Measurements from ENCODE around the gene NRCAM. TPM values are rescaled to one million over a fixed set of nuclear protein-coding genes. Genes with fewer than 3 reads are reported as not detected.

The NRCAM gene
- total RNA-seq, 4 donors from 2014 or later: 0.85 to 4.1 (median 2.6) TPM

DNA sequence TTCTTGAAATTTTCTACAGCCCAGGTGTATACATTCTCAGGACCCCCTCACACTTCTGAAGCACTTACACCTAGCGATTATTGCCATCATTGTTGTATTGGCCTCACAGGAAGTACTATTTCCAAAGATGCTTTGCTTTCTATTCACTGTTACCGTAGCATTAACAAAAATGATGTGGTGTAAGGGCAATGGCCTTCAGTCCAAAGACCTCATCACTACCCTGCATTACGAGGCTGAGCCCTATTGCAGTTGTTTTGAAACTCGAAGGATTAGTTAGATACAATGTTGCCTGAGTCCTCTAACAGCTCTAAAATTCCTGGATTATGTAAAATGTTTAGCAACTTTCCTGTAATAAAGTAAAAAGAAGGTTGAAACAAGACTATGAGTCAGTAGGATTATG lies 2.9 kb downstream of the NRCAM start:
- DNase-seq: no peak
- no peak for TF ChIP-seq POLR2A (IDR thresholded peaks at IDR 0.05)
- TF ChIP-seq, protein P1, sequence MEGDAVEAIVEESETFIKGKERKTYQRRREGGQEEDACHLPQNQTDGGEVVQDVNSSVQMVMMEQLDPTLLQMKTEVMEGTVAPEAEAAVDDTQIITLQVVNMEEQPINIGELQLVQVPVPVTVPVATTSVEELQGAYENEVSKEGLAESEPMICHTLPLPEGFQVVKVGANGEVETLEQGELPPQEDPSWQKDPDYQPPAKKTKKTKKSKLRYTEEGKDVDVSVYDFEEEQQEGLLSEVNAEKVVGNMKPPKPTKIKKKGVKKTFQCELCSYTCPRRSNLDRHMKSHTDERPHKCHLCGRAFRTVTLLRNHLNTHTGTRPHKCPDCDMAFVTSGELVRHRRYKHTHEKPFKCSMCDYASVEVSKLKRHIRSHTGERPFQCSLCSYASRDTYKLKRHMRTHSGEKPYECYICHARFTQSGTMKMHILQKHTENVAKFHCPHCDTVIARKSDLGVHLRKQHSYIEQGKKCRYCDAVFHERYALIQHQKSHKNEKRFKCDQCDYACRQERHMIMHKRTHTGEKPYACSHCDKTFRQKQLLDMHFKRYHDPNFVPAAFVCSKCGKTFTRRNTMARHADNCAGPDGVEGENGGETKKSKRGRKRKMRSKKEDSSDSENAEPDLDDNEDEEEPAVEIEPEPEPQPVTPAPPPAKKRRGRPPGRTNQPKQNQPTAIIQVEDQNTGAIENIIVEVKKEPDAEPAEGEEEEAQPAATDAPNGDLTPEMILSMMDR (IDR thresholded peaks at IDR 0.05): no peak
- Histone ChIP-seq H3K9me3 (no peaks in the 10 kb centered on the region), H3K36me3 (no peaks in the 10 kb centered on the region), H3K27me3 (peaks cover 0 to 13% of the 10 kb centered on the region in 2 donors), H3K4me1 (peaks cover 0 to 22% (median 6%) of the 10 kb centered on the region in 4 donors), H3K27ac (no peak overlapping the region), H3K4me3 (no peak overlapping the region)

DNA sequence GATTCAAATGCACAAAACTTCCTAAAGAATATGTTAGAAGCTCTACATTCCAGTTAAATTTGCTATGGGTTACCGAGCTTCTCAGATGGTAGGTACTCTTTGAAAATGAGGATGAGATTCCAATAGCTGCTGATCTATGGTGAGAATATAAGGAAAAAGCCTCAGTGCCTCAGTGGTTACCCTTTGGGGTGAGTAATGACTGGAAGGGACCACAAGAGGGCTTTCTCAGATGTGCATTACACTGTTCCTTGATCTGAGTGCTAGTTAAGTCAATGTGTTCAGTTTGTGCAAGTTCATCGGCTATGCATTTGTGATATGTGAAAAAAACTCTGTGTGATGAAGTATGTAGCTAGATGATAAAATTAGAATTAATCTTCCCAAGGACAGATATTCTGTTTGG lies 3.5 kb downstream of the NRCAM start:
- TF ChIP-seq, protein P1 (IDR thresholded peaks at IDR 0.05): peak; percentile 8 to 49 (median 32)
- no peak for TF ChIP-seq POLR2A (IDR thresholded peaks at IDR 0.05)
- H3K4me1 ChIP-seq: peaks cover 0 to 22% (median 6%) of the 10 kb centered on the region in 4 donors
- no peak overlapping the region for H3K4me3 ChIP-seq
- no peaks in the 10 kb centered on the region for H3K9me3 ChIP-seq
- no peaks in the 10 kb centered on the region for H3K36me3 ChIP-seq
- no peak overlapping the region for H3K27ac ChIP-seq
- DNase-seq: no peak
- H3K27me3 ChIP-seq: peaks cover 0 to 13% of the 10 kb centered on the region in 2 donors

DNA sequence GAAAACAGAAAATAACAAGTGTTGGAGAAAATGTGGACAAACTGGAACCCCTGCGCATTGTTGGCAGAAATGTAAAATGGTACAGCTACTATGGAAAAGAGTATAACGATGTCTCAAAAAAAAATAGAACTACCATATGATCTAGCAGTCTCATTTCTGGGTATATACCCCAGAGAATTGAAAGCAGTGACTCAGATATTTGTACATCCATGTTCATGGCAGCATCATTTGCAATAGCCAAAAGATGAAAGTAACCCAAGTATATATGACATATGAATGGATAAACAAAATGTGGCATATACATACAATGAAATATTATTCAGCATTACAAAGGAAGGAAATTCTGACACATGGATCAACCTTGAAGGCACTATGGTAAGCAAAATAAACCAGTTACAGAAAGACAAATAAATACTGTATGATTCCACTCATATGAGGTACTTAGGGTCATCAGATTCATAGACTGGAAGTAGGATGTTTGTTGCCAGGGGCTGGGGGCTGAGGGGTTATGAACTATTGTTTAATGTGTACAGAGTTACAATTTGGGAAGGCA lies 4.9 kb downstream of the NRCAM start:
- TF ChIP-seq, protein P1 (IDR thresholded peaks at IDR 0.05): no peak
- no peak for TF ChIP-seq POLR2A (IDR thresholded peaks at IDR 0.05)
- Histone ChIP-seq H3K27me3 (peaks cover 0 to 13% of the 10 kb centered on the region in 2 donors), H3K4me1 (peaks cover 0 to 18% (median 6%) of the 10 kb centered on the region in 4 donors), H3K9me3 (no peaks in the 10 kb centered on the region), H3K4me3 (no peak overlapping the region), H3K27ac (no peak overlapping the region), H3K36me3 (no peaks in the 10 kb centered on the region)
- no peak for DNase-seq

DNA sequence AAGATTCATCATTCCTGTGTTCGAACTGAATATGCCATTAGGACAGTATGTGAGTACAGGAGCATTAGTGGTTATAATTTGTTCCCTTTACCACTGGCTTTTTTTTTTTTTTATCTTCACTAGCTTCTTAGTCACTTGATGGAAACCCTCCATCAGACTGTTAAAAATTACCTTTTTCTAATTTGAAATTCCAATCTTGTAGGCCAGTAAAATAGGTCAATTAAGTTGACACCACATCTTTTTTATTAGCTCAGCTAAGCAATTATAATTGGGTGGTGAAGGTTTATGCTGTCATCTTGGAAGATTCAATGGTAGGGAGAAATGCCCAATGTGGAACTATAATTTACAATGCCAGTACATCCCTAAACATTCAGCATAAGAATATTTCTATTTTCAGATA lies 6.1 kb downstream of the NRCAM start:
- Histone ChIP-seq H3K36me3 (no peaks in the 10 kb centered on the region), H3K27ac (no peak overlapping the region), H3K27me3 (peaks cover 0 to 3% of the 10 kb centered on the region in 2 donors), H3K9me3 (no peaks in the 10 kb centered on the region), H3K4me3 (no peak overlapping the region), H3K4me1 (peaks cover 0 to 7% (median under 1%) of the 10 kb centered on the region in 4 donors)
- no peak for TF ChIP-seq POLR2A (IDR thresholded peaks at IDR 0.05)
- TF ChIP-seq, protein P1 (IDR thresholded peaks at IDR 0.05): no peak
- no peak for DNase-seq

DNA sequence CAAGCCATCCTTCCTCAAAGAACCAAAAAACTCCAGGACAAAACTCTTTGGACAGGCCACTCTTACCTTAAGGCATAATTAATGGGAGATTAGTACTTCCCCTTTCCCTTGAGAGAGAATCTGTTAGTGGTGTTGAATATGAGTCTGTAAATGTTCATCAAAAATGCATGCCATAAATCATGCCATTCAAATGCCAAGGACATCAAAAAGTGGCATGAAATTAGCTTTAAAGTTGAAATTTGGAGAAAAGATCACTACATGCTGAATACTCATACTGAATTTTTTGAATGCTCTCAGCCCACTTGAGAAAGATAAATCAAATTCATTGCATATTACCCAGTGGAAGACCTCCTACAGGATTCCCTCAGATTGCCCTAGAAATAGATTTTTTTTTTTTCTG lies 6.7 kb downstream of the NRCAM start:
- Histone ChIP-seq H3K4me1 (peaks cover 0 to 1% (median 0%) of the 10 kb centered on the region in 4 donors), H3K27ac (no peak overlapping the region)
- no peak for DNase-seq

More for the DNA sequence above, 6.7 kb downstream of the NRCAM start:
- Histone ChIP-seq H3K4me3 (no peak overlapping the region), H3K9me3 (no peaks in the 10 kb centered on the region), H3K27me3 (no peaks in the 10 kb centered on the region), H3K36me3 (no peaks in the 10 kb centered on the region)
- TF ChIP-seq, protein P1 (IDR thresholded peaks at IDR 0.05): no peak
- TF ChIP-seq POLR2A (IDR thresholded peaks at IDR 0.05): no peak
